ENCODE results near the gene BARX1.

GRCh38 chr9:93908591-93909241, 46.4 kb downstream of the BARX1 start:
- TF ChIP-seq CTCF (IDR thresholded peaks at IDR 0.05) (no peak), POLR2A (IDR thresholded peaks at IDR 0.05) (no peak)
